WTC11 (cell line): ENCODE measurements around the gene MTA3. TPM values are rescaled to one million over a fixed set of nuclear protein-coding genes. Genes with fewer than 3 reads are reported as not detected.

Source experiments
- ATAC-seq: fragments of 200-7000 bp; cut with Tn5 transposase; 2 replicates; pipeline ENCODE4 v1.10.0; 2021; ENCODE audit warnings: mild to moderate bottlenecking, moderate library complexity
- CTCF ChIA-PET: fragments of 300-600 bp; sonication (Branson Sonifier 250); formaldehyde crosslinking; loops from one replicate; lab custom pipeline; 2021; ENCODE audit warnings: antibody characterized with exemption; lab: Charles Lee
- POLR2A ChIA-PET: fragments of 350-600 bp; sonication (Branson Sonifier 250); formaldehyde crosslinking; loops from one replicate; lab custom pipeline; 2021; ENCODE audit warnings: antibody characterized with exemption; lab: Charles Lee
- DNase-seq: peaks from one replicate; pipeline ENCODE4 v3.0.0; 2021; ENCODE audit warnings: low spot score
- H3K27ac Mint-ChIP-seq: 2 replicates; pipeline ENCODE4 v1.8.0; 2021; ENCODE audit warnings: mixed read lengths
- H3K27me3 Mint-ChIP-seq: 2 replicates; pipeline ENCODE4 v1.8.0; 2021; ENCODE audit warnings: low read depth, mild to moderate bottlenecking, moderate library complexity, mixed read lengths
- H3K36me3 Mint-ChIP-seq: 2 replicates; pipeline ENCODE4 v1.8.0; 2021; ENCODE audit warnings: mixed read lengths
- H3K4me1 Mint-ChIP-seq: 2 replicates; pipeline ENCODE4 v1.8.0; 2022; ENCODE audit warnings: mixed read lengths
- H3K4me3 Mint-ChIP-seq: 2 replicates; pipeline ENCODE4 v1.8.0; 2021; ENCODE audit warnings: mild to moderate bottlenecking, moderate library complexity, mixed read lengths
- H3K9me3 Mint-ChIP-seq: 2 replicates; pipeline ENCODE4 v1.8.0; 2021; ENCODE audit warnings: mixed read lengths
- ATF1 ChIP-seq: sonication (generic); formaldehyde crosslinking; IDR thresholded peaks from 2 replicates; pipeline ENCODE4 v1.8.1; 2023; ENCODE audit warnings: mild to moderate bottlenecking, moderate library complexity, missing genetic modification reagents
- CBFB ChIP-seq: sonication (generic); formaldehyde crosslinking; IDR thresholded peaks from 2 replicates; pipeline ENCODE4 v1.8.1; 2022; ENCODE audit warnings: mild to moderate bottlenecking, low read depth, missing genetic modification reagents
- ELF4 ChIP-seq: sonication (generic); formaldehyde crosslinking; IDR thresholded peaks from 2 replicates; pipeline ENCODE4 v1.8.1; 2022; ENCODE audit warnings: low read depth, mild to moderate bottlenecking, moderate library complexity, missing genetic modification reagents
- ESRRA ChIP-seq: sonication (generic); formaldehyde crosslinking; IDR thresholded peaks from 2 replicates; pipeline ENCODE4 v1.8.1; 2022; ENCODE audit warnings: mild to moderate bottlenecking, missing genetic modification reagents, borderline replicate concordance
- ETV6 ChIP-seq: sonication (generic); formaldehyde crosslinking; IDR thresholded peaks from 2 replicates; pipeline ENCODE4 v1.8.1; 2022; ENCODE audit warnings: mild to moderate bottlenecking, missing genetic modification reagents
- MXD4 ChIP-seq: fragments of 250-450 bp; sonication (Bioruptor Pico); IDR thresholded peaks from 2 replicates; pipeline ENCODE4 v1.8.0; 2021; ENCODE audit warnings: mild to moderate bottlenecking, moderate library complexity, borderline replicate concordance
- NFYB ChIP-seq: sonication (generic); formaldehyde crosslinking; conservative IDR thresholded peaks from 2 replicates; pipeline ENCODE4 v1.8.0; 2022; ENCODE audit warnings: low read depth, missing genetic modification reagents
- NR3C1 ChIP-seq: sonication (generic); formaldehyde crosslinking; conservative IDR thresholded peaks from 2 replicates; pipeline ENCODE4 v1.8.1; 2023; ENCODE audit warnings: low read depth, mild to moderate bottlenecking, missing genetic modification reagents
- OVOL2 ChIP-seq: fragments of 250-450 bp; sonication (Bioruptor Pico); IDR thresholded peaks from 2 replicates; pipeline ENCODE4 v1.9.0; 2021; ENCODE audit warnings: mild to moderate bottlenecking, borderline replicate concordance
- PREB ChIP-seq: sonication (generic); formaldehyde crosslinking; IDR thresholded peaks from 2 replicates; pipeline ENCODE4 v1.8.1; 2022; ENCODE audit warnings: mild to moderate bottlenecking, missing genetic modification reagents, moderate library complexity, borderline replicate concordance
- ZBTB21 ChIP-seq: sonication (generic); formaldehyde crosslinking; IDR thresholded peaks from 2 replicates; pipeline ENCODE4 v1.8.1; 2023; ENCODE audit warnings: mild to moderate bottlenecking, missing genetic modification reagents, borderline replicate concordance
- ZNF121 ChIP-seq: sonication (generic); formaldehyde crosslinking; IDR thresholded peaks from 2 replicates; pipeline ENCODE4 v1.8.0; 2023; ENCODE audit warnings: missing genetic modification reagents
- ZNF396 ChIP-seq: fragments of 250-450 bp; sonication (Bioruptor Pico); IDR thresholded peaks from 2 replicates; pipeline ENCODE4 v1.8.0; 2021; ENCODE audit warnings: mild to moderate bottlenecking, moderate library complexity, borderline replicate concordance
- ZNF425 ChIP-seq: fragments of 250-450 bp; sonication (Bioruptor Pico); conservative IDR thresholded peaks from 2 replicates; pipeline ENCODE4 v1.9.0; 2021; ENCODE audit warnings: mild to moderate bottlenecking
- ZNF512 ChIP-seq: sonication (generic); formaldehyde crosslinking; IDR thresholded peaks from 2 replicates; pipeline ENCODE4 v1.8.1; 2022; ENCODE audit warnings: missing genetic modification reagents, borderline replicate concordance
- total RNA-seq: library from RNA; stranded (reverse); gene quantifications from 3 replicates; pipeline ENCODE4 v1.2.3, GENCODE V29; 2021
- TF ChIP-seq, protein P1 (sequence below): sonication (generic); formaldehyde crosslinking; IDR thresholded peaks from 2 replicates; pipeline ENCODE4 v1.8.0; 2022; ENCODE audit warnings: missing genetic modification reagents
- TF ChIP-seq, protein P2 (sequence below): sonication (generic); formaldehyde crosslinking; IDR thresholded peaks from 2 replicates; pipeline ENCODE4 v1.8.1; 2022; ENCODE audit warnings: low read depth, mild to moderate bottlenecking, moderate library complexity, missing genetic modification reagents, borderline replicate concordance
- TF ChIP-seq, protein P3 (sequence below): sonication (generic); formaldehyde crosslinking; IDR thresholded peaks from 2 replicates; pipeline ENCODE4 v1.8.0; 2023; ENCODE audit warnings: missing genetic modification reagents, mild to moderate bottlenecking, borderline replicate concordance
- TF ChIP-seq, protein P4 (sequence below): sonication (generic); formaldehyde crosslinking; IDR thresholded peaks from 2 replicates; pipeline ENCODE4 v1.8.1; 2022; ENCODE audit warnings: low read depth, missing genetic modification reagents, borderline replicate concordance

Gene MTA3
- total RNA-seq, 1 experiment from 2014 or later, result 153 TPM

GRCh38 chr2:42736598-42737322 lies 168.3 kb downstream of the MTA3 start (continued):
- TF ChIP-seq, protein P1, sequence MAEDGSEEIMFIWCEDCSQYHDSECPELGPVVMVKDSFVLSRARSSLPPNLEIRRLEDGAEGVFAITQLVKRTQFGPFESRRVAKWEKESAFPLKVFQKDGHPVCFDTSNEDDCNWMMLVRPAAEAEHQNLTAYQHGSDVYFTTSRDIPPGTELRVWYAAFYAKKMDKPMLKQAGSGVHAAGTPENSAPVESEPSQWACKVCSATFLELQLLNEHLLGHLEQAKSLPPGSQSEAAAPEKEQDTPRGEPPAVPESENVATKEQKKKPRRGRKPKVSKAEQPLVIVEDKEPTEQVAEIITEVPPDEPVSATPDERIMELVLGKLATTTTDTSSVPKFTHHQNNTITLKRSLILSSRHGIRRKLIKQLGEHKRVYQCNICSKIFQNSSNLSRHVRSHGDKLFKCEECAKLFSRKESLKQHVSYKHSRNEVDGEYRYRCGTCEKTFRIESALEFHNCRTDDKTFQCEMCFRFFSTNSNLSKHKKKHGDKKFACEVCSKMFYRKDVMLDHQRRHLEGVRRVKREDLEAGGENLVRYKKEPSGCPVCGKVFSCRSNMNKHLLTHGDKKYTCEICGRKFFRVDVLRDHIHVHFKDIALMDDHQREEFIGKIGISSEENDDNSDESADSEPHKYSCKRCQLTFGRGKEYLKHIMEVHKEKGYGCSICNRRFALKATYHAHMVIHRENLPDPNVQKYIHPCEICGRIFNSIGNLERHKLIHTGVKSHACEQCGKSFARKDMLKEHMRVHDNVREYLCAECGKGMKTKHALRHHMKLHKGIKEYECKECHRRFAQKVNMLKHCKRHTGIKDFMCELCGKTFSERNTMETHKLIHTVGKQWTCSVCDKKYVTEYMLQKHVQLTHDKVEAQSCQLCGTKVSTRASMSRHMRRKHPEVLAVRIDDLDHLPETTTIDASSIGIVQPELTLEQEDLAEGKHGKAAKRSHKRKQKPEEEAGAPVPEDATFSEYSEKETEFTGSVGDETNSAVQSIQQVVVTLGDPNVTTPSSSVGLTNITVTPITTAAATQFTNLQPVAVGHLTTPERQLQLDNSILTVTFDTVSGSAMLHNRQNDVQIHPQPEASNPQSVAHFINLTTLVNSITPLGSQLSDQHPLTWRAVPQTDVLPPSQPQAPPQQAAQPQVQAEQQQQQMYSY (CRISPR knock-in tag), result no peak
- TF ChIP-seq PREB (CRISPR knock-in tag) (no peak), NR3C1 (no peak), ELF4 (CRISPR knock-in tag) (no peak), ZNF512 (CRISPR knock-in tag) (no peak), ESRRA (CRISPR knock-in tag) (no peak), ATF1 (CRISPR knock-in tag) (no peak), OVOL2 (CRISPR knock-in tag) (no peak)
- TF ChIP-seq, protein P2, sequence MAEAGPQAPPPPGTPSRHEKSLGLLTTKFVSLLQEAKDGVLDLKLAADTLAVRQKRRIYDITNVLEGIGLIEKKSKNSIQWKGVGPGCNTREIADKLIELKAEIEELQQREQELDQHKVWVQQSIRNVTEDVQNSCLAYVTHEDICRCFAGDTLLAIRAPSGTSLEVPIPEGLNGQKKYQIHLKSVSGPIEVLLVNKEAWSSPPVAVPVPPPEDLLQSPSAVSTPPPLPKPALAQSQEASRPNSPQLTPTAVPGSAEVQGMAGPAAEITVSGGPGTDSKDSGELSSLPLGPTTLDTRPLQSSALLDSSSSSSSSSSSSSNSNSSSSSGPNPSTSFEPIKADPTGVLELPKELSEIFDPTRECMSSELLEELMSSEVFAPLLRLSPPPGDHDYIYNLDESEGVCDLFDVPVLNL (CRISPR knock-in tag), result no peak

- Mint-ChIP-seq H3K27me3 (no peaks in the 10 kb centered on the region), H3K36me3 (peaks cover 55% of the 10 kb centered on the region), H3K4me1 (peaks cover 24% of the 10 kb centered on the region), H3K4me3 (no peak overlapping the region), H3K9me3 (peaks cover 37% of the 10 kb centered on the region), H3K27ac (no peak overlapping the region)
- ATAC-seq (no peak), DNase-seq (no peak)
- ChIA-PET CTCF (no interaction called here), POLR2A (no interaction called here)
- TF ChIP-seq ESRRA (CRISPR knock-in tag) (no peak), MXD4 (CRISPR knock-in tag) (no peak), ZNF121 (CRISPR knock-in tag) (no peak), ZBTB21 (CRISPR knock-in tag) (no peak), NFYB (CRISPR knock-in tag) (no peak), ETV6 (CRISPR knock-in tag) (no peak), CBFB (CRISPR knock-in tag) (no peak), ZNF425 (no peak), ZNF396 (no peak)
- TF ChIP-seq, protein P3, sequence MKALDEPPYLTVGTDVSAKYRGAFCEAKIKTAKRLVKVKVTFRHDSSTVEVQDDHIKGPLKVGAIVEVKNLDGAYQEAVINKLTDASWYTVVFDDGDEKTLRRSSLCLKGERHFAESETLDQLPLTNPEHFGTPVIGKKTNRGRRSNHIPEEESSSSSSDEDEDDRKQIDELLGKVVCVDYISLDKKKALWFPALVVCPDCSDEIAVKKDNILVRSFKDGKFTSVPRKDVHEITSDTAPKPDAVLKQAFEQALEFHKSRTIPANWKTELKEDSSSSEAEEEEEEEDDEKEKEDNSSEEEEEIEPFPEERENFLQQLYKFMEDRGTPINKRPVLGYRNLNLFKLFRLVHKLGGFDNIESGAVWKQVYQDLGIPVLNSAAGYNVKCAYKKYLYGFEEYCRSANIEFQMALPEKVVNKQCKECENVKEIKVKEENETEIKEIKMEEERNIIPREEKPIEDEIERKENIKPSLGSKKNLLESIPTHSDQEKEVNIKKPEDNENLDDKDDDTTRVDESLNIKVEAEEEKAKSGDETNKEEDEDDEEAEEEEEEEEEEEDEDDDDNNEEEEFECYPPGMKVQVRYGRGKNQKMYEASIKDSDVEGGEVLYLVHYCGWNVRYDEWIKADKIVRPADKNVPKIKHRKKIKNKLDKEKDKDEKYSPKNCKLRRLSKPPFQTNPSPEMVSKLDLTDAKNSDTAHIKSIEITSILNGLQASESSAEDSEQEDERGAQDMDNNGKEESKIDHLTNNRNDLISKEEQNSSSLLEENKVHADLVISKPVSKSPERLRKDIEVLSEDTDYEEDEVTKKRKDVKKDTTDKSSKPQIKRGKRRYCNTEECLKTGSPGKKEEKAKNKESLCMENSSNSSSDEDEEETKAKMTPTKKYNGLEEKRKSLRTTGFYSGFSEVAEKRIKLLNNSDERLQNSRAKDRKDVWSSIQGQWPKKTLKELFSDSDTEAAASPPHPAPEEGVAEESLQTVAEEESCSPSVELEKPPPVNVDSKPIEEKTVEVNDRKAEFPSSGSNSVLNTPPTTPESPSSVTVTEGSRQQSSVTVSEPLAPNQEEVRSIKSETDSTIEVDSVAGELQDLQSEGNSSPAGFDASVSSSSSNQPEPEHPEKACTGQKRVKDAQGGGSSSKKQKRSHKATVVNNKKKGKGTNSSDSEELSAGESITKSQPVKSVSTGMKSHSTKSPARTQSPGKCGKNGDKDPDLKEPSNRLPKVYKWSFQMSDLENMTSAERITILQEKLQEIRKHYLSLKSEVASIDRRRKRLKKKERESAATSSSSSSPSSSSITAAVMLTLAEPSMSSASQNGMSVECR (CRISPR knock-in tag), result no peak
- TF ChIP-seq, protein P4, sequence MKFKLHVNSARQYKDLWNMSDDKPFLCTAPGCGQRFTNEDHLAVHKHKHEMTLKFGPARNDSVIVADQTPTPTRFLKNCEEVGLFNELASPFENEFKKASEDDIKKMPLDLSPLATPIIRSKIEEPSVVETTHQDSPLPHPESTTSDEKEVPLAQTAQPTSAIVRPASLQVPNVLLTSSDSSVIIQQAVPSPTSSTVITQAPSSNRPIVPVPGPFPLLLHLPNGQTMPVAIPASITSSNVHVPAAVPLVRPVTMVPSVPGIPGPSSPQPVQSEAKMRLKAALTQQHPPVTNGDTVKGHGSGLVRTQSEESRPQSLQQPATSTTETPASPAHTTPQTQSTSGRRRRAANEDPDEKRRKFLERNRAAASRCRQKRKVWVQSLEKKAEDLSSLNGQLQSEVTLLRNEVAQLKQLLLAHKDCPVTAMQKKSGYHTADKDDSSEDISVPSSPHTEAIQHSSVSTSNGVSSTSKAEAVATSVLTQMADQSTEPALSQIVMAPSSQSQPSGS (CRISPR knock-in tag), result no peak
These were observed 172.7 kb downstream of the MTA3 start for GRCh38 chr2:42741140-42741539.
